LNCaP clone FGC (cell line): ENCODE results near the gene TGFBR2.

Experiments
- DNase-seq: peaks from one replicate; pipeline ENCODE4 v3.0.0-alpha.2; 2011; ENCODE audit warnings: low read depth
- H3K4me3 ChIP-seq: 2 replicates; pipeline ENCODE4 v1.5.1; 2011; ENCODE audit warnings: mild to moderate bottlenecking, low read depth, low read length, control low read depth
- TF ChIP-seq, protein P1 (sequence below): IDR thresholded peaks from 2 replicates; pipeline ENCODE4 v1.5.1; 2012; ENCODE audit warnings: mild to moderate bottlenecking; ENCODE audit not compliant: control insufficient read depth, insufficient read depth; ENCODE audit errors: extremely low read depth

The TGFBR2 gene

DNA sequence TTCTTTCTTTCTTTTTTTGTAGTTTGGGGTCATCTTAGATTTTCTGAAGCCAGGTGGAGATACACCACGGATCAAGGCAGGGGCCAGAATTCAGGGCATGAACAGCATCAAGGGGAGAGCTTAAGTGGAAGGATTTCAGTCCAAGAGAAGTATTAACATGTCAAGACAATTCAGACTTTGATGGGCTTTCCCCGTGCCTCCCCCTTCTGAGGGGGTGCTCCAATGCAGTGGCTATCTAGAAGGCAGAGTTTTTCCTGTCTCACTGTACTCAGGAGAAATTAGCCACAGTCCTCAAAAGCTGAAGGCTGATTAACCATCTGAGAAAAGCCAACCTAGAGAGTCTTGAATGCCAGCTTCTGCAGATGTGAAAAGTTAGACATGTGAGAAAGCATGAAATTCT, 127.3 kb downstream of the TGFBR2 start:
- no peak for DNase-seq
- TF ChIP-seq, protein P1, sequence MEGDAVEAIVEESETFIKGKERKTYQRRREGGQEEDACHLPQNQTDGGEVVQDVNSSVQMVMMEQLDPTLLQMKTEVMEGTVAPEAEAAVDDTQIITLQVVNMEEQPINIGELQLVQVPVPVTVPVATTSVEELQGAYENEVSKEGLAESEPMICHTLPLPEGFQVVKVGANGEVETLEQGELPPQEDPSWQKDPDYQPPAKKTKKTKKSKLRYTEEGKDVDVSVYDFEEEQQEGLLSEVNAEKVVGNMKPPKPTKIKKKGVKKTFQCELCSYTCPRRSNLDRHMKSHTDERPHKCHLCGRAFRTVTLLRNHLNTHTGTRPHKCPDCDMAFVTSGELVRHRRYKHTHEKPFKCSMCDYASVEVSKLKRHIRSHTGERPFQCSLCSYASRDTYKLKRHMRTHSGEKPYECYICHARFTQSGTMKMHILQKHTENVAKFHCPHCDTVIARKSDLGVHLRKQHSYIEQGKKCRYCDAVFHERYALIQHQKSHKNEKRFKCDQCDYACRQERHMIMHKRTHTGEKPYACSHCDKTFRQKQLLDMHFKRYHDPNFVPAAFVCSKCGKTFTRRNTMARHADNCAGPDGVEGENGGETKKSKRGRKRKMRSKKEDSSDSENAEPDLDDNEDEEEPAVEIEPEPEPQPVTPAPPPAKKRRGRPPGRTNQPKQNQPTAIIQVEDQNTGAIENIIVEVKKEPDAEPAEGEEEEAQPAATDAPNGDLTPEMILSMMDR = no peak
- H3K4me3 ChIP-seq = no peak overlapping the region

DNA sequence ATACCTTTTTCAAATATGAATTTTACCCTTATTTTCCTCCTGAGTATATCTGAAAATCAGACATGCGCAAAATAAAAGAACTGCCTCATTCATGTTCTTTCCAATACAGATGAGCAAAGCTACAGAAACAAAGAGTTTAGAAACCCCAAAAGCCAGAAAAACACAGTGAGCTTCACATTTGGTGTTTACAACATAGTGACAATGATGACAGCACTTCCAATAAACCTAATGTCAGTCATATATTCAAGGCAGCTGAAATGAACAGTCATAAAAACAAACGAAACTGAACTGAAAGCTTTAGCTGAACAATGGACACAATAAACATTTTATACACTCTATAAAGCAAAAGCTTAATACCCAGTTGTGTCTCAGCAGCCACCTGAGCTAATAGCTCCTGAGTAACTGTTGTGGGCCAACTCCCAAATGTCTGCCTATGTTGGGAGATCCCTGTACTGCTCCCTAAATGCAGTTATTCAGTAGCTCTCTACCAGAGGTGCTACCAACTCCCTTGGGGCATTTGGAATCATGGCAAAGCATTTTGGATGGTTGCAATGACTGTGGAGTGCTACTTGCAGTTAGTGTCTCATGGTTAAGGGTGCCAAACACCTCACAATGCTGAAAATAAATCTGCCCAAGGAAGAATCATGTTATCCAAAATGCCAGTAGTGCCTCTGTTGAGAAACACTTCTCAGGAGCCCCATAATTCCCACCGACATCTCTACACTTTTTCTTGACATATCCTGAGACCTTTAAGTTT, 131.5 kb downstream of the TGFBR2 start:
- peak; percentile 31 for DNase-seq
- TF ChIP-seq, protein P1 = no peak
- no peak overlapping the region for H3K4me3 ChIP-seq

DNA sequence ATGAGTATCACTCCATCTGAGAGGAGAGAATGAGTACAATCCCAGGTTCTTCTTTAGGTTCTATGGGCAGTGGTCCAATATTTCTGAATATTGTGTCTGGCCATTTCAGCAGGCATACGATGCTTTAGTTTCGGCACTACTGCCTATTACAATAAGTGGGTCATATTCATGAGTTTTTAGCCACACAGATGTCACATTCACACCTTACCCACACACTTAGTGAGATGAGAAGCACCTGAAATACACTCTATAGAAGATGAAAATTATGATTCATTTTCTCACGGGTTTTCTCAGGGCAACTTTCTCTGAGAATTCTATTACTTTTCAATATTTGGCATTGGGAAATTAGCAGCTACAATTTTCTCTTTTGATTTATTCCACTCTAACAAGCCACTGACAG, 132.2 kb downstream of the TGFBR2 start:
- H3K4me3 ChIP-seq = no peak overlapping the region
- no peak for DNase-seq
- TF ChIP-seq, protein P1 = no peak

GRCh38 chr3:30741889-30742288, 135.5 kb downstream of the TGFBR2 start:
- no peak for DNase-seq
- H3K4me3 ChIP-seq = no peak overlapping the region
- TF ChIP-seq, protein P1 = no peak

DNA sequence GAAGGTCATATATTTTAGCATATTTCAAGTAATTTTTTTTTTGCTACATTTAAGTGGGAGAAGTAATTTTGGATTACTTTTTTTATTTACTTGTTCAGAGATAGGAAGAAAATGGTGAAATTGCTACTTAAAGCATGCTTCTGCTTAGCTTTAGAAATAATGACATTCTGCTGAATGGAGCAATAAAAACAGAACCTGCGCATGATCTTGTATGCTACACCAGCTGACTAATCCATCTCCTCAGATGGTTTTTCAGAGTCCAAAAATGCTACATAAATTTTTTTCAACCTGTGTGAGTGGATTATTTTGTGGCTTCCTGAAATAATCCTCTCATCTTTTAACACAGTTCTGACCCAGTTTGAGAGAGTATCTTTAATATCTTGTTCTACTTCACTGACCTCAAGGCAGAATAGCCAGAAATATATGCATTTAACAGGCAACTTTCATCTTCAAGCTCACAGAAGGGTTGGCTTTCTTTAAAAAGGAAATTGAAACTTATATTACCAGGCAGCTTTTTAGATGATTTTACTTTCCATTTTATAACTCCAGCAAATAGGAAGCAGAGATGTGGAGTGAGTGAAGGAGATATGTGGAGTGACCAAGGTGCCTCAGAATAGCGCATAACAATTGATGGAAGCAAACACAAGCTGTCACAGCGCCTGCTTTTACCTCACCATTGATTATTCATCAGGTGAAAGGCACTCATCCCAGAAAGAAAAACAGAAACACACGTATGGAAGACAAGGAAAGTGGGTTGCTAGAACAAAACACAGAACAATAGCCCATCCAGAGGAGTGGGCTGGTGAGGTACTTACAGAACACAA, 136.6 kb downstream of the TGFBR2 start:
- DNase-seq = no peak
- TF ChIP-seq, protein P1 = no peak
- H3K4me3 ChIP-seq = no peak overlapping the region
